SW480 (cell line): ENCODE results near the gene ZP3.
"Not testable (repeated sequence)": the region's sequence is repeated elsewhere in the genome, so short reads cannot be mapped to it uniquely, and the experiment has no call there.

Experiments used
- DNase-seq: peaks from one replicate; pipeline ENCODE4 v3.0.0-alpha.2; 2016; ENCODE audit warnings: low spot score

Gene ZP3

DNA sequence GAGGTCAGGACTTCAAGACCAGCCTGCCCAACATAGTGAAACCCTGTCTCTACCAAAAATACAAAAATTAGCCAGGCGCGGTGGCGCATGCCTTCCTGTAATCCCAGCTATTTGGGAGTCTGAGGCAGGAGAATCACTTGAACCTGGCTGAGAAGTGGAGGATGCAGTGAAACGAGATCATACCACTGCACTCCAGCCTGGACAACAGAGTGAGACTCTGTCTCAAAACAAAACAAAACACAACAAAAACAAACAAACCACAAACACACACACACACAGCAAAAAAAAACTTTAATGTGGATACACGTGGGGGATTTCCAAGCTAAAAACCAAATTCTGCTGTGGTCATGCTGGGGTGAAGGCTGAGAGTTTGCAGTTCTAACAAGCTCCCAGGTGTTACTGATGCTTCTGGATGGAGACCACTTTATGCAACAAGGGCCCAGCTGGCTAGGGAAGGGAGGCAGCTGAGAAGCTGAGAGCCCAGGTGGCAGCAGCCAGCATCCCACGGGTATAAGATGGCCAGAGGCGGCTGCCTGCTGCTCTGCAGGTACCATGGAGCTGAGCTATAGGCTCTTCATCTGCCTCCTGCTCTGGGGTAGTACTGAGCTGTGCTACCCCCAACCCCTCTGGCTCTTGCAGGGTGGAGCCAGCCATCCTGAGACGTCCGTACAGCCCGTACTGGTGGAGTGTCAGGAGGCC lies at the start of gene ZP3:
ZP3 (plus strand) TSS at position 538 of the 699 bp plus-strand sequence; CDS start at position 553, 15 bp downstream.
- no peak for DNase-seq

DNA sequence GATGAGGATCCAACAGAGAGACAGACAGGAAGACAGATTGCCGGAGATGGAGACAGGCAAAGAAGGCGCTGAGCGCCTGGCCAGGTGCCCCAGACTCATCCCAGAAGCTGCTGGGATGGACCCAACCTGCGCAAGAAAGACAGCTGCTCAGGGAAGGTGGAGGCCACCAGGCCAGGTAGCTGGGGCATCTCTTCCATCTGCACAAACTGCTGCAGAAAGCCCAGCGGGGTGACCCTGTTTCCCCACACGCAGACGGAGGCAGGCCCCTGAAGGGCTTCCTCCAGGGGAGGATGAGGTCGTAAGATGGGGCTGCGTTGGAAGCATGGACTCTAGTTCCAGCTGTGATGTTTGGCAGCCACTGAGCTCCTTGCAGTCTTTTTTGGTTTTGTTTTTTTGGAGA lies 49.5 kb upstream of the ZP3 start:
- no peak for DNase-seq

DNA sequence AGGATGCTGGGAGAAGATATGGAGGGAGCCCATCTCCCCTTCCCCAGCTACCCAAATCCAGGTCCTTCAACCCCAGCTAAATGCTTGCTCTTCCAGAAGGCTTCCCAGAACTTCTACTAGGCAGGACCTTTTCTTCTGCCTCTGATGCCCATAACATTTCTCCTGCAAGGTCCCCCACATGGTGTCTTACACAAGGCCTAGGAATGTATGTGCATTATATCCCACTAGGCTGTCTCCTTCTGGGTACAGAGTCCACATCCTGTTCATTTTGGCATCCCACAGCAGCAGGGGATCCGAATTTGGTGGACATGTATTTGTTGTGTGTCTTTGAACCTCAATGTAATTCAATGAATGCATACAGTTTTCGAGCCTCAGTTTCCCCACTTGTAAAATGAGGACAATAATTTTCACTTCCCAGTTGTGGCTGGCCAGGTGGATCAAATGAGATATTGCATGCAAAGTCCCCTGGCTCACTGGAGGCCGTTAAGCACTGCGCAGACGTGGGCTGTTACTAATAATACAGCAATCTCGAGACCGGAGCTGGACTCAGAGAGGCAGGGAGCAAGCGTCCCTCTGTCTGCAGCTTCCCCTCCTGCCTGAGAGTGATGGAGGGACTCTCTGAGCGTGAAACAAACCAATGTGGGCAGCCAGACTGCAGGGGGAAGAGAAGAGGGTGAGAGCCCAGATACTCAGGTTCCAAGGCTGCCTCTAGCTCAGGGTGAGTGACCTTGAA lies 47.4 kb upstream of the ZP3 start:
- no peak for DNase-seq

DNA sequence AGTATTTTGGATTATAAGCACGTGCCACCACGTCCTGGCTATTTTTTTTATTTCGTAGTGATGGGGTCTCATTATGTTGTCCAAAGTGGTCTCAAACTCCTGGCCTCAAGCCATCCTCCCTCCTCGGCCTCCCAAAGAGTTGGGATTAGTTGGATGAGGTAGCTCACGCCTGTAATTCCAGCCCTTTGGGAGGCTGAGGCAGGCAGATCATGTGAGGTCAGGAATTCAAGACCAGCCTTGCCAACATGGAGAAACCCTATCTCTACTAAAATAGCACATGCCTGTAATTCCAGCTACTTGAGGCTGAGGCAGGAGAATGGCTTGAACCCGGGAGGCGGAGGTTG lies 44.2 kb upstream of the ZP3 start:
- no peak for DNase-seq

DNA sequence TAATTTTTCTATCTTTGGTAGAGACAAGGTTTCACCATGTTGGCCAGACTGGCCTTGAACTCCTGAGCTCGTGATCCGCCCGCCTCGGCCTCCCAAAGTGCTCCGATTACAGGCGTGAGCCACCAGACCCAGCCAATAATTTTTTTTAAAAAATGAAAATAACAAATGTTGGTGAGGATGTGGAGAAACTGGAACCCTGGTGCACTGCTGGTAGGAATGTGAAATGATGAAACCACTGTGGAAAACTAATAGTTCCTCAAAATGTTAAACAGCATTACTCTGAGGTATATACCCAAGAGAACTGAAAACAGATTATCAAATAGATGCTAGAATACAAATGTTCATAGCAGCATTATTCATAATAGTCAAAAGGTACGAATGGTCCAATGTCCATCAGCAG lies 42.9 kb upstream of the ZP3 start:
- no peak for DNase-seq

DNA sequence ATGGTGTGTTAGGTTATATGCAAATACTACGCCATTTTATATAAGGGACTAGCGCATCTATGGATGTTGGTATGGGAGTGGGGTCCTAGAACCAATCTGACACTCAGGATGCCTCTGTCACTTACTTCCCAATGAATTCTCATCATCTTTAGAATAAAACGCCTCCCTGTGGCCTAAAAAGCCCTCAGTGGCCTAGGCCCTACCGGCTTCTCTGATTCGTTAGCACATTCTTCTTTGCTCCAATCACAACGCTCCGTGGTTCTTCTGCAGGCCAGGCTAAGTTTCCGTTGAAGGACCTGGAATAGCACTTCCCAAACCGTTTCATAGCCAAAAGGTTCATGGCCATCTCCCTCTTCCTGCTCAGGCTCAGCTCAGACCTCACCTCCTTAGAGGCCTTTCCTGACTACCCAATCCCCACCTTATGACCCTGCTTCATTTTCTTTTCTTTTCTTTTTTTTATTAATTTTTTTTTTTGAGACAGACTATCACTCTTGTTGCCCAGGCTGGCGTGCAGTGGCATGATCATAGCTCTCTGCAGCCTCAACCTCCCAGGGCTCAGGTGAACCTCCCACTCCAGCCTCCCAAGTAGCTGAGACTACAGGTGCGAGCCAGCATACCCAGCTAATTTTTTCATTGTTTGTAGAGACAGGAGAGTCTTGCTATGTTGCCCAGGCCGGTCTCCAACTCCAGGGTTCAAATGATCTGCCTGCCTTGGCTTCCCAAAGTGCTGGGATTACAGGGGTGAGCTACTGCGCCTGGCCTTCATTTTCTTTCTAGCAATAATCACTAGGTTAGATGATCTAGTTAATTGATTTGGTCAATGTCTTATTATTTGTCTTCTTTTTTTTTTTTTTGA lies 41.4 kb upstream of the ZP3 start:
- DNase-seq, result no peak

DNA sequence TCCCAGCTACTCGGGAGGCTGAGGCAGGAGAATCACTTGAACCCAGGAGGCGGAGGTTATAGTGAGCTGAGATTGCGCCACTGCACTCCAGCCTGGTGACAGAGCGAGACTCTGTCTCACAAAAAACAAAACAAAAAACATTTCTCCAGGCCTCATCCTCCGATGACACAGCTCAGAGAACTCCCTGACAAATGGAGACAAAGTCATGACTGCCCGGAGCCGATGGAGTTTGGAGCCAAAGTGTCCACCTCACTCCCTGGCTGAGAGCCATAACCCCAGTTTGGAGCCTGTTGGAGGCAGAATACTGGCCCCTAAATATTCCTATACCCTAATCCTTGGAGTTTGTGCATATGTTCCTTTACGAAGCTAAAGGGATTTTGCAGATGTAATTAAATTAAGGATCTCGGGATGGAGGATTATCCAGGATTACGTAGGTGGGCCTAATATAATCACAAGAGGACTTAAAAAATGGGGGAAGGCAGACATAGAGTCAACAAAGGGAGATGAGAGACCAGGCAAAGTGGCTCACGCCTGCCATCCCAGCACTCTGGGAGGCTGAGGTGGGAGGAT lies 38.0 kb upstream of the ZP3 start:
- no peak for DNase-seq

DNA sequence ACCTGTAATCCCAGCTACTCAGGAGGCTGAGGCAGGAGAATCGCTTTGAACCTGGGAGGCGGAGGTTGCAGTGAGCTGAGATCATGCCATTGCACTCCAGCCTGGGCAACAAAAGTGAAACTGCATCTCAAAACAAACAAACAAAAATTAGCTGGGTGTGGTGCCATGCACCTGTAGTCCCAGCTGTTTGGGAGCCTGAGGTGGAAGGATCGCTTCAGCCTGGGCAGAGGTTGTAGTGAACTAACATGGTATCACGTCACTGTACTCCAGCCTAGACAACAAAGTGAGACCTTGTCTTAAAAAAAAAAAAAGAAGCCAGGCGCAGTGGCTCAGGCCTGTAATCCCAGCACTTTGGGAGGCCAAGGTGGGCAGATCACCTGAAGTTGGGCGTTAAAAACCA lies 37.0 kb upstream of the ZP3 start:
- peak; percentile 39 for DNase-seq

DNA sequence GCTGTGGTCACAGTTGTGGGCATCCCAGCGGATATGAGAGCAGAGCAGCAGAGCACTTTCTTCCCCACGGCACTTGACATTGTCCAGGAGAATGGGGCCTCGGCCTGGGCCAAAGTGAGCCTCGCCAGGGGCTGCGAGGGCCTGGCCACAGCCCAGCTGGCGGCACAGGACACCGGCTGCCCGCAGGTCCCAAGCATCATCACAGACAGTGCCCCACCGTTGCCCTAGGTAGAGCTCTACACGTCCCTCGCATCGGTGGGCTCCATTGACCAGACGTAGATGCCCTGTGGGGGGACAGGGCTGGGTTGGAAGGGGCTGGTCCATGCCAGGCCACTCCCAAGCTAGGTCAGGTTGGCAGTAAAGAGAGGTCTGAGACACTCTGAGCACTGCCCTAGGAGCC lies 34.7 kb upstream of the ZP3 start:
- DNase-seq, result no peak

DNA sequence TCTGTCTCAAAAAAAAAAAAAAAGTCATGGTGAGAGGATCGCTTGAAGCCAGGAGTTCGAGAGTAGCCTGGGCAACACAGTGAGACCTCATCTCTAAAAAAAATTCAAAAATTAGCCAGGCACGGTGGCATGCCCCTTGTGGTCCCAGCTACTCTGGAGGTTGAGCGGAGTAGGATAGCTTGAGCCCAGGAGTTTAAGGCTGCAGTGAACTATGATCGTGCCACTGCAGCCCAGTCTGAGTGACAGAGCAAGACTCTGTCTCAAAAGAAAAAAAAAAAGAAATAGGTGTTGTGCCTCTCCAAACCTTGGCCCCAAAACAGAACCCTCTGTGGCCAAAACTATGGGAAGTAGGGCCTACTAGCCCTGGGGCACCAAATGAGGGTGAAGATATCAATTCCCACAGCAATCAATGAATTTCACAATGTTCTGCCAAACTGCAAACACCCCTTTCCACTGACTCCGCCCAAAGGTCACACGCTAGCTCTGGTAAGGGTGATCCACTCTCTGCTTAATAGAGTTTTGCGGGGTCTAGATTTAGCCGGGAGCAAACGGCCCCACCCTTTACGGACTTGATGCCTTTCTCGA lies 32.1 kb upstream of the ZP3 start:
- no peak for DNase-seq

DNA sequence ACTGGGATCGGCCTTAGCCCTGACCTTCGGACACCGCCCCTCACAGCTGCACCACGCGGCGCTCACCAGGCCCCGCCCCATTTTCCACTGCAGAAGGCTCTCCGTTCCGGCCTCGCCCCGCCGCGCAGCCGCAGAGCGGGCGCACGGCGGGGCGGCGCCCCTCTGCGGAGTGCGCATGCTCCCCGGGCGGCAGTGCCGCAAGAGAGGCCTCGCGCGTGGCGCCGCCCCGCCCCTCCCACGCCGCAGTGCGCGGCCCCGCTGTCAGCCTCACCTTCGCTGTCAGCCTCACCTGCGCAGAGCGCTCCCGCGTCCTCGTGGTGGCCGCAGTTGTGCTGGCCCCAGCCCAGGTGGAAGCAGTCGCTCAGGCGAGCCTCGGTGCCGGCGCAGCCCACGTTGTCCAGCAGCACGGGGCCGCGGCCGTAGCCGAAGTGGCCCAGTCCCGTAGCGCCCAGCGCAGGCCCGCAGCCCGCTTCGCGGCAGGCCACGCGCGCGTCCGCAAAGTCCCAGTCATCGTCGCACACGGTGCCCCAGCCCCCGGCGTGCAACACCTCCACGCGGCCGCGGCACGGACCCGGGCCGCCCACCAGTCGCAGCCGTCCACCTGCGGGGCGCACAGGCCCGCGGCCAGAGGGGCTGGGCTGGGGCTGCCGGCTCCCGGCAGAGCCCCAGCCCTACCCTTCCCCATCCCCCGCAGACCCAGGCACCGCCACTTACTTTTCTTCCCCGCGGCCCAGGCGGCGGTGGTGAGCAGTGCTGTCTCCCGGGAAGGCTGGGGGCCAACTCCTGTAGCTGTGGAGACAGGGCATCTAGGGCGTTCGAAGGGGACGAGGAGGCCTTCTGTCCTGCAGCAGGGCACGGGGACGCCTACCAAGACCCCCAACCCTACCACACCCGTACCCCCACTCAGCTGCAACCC lies 31.4 kb upstream of the ZP3 start:
- DNase-seq, result peak; percentile 94

DNA sequence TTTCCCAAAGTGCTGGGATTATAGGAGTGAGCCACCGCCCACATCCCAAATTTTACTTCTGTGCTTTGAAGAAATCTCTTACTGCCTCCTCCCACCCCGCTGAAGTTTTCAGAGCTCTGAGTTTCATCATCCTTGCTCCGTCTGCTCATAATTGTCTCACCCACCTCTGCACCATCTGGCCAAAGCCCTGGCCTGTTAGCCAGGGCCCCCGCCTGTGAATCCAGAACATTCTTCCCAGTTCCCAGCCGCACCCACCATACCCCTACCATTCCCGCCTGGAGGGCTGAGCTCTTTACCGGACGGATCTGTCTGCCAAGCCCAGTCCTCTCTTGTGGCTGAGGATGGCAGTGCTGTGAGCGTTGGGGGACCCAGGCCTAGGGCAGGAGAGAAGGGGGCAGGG lies 29.8 kb upstream of the ZP3 start:
- DNase-seq, result no peak

DNA sequence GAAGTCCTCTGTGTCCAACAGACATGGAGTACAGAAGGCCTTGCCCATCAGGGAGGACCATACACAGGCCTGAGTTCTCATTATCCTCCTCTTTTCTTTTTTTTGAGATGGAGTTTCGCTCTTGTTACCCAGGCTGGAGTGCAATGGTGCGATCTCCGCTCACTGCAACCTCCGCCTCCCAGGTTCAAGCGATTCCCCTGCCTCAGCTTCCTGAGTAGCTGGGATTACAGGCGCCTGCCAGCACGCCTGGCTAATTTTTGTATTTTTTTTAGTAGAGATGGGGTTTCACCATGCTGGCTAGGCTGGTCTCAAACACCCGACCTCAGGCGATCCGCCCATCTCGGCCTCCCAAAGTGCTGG lies 29.2 kb upstream of the ZP3 start:
- not testable (repeated sequence) for DNase-seq

DNA sequence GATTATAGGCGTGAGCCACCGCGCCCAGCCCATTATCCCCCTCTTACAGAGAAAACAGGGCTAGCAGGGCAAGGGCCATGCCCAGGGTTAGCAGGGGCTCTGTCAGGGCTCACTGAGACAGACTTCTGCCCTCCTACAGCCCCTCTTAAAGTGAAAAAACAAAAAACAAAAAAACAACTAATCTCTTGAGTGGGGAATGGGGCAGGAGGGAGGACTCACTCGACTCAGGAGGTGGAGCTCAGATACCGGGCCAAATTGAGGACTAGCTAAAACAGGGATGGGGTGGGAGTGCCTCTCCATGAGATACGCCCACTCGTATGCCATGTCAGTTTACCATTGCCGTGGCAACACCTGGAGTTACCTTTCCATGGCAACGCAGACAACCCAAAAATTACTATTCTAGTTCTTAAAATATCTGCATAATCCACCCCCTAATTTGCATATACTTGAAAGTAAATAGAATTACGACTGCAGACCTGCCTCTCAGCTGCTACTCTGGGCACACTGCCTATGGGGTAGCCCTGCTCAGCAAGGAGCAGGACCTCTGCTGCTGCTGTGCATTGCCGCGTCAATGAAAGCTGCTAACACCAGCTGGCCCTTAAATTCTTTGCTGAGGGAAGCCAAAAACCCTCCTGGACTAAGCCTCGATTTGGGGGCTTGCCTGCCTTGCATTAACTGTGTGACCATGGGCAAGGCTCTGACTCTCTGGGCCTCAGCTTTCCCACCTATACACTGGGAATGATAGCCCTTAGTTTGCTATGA lies 28.6 kb upstream of the ZP3 start:
- no peak for DNase-seq

DNA sequence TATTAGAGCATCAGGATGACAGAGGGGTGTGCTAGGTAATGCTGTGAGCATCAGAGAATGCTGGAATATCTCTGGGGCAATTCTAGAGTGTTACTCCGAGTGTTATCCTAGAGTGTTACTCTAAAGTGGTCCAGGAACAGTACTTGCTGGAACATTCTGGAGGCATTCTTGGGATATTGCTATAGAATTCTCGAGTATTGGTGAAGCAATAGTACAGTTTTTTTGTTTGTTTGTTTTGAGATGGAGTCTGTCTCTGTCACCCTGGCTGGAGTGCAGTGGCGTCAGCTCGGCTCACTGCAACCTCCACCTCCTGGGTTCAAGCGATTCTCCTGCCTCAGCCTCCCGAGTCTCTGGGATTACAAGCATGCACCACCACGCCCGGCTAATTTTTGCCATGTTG lies 27.9 kb upstream of the ZP3 start:
- no peak for DNase-seq

DNA sequence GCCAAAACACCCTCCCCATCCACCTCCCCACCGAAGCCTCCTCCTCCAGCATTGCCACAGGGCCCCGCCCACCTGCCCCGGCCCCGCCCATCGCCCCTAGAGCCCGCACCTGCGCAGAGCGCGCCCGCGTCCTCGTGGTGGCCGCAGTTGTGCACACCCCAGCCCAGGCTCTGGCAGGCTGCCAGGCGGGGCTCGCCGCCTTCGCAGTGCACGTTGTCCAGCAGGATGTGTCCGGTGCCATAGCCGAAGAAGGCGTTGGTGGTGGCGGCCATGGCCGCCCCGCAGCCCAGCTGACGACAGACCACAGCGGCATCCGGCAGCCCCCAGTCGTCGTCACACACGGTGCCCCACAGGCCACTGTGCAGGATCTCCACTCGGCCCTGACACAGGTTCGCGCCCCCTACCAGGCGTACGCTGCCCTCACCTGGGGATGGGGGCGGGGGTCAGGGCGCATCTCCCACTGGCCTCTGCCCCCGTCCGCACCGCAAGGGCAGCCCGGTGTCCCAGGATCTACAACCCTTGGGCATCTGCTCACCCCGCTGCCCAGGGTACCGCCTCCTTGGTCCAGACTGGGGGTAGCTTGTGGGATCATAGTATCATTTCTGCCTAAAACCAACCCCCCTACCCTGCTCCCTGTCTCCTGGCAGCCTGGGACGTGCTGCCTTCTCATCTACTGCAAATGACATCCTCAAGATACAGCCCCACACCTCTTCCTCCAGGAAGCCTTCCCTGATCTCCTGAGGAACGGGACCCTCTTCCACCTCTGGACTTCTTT lies 27.2 kb upstream of the ZP3 start:
- DNase-seq, result peak; percentile 89

DNA sequence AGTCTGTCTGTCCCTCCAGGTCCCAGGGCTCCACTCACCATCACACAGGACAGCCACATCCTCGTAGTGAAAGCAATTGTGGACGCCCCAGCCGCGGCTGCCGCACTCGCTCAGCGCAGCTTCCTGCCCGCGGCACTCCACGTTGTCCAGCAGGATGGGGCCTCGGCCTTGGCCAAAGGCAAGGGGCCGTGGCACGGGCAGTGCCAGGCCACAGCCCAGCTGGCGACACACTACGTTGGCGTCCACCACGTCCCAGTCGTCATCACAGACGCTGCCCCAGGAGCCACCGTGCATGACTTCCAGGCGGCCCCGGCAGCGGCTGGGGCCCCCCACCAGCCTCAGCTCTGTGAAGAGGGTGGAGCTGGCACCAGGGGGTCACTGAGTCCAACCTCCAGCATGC lies 24.5 kb upstream of the ZP3 start:
- DNase-seq, result no peak

DNA sequence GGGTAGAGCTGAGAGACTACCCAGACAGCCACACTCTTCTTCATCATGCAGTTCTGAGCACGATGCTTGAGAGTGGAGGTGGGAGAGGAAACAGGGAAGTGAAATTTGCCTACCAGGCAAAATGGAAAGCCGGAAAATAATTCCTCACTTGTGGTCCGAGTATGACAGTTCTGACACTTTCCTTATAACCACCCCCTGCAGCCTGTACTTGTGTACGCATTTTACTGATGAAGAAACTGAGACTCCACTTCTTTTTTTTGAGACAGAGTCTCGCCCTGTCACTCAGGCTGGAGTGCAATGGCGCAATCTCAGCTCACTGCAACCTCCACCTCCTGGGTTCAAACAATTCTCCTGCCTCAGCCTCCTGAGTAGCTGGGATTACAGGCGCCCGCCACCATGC lies 21.7 kb upstream of the ZP3 start:
- not testable (repeated sequence) for DNase-seq

DNA sequence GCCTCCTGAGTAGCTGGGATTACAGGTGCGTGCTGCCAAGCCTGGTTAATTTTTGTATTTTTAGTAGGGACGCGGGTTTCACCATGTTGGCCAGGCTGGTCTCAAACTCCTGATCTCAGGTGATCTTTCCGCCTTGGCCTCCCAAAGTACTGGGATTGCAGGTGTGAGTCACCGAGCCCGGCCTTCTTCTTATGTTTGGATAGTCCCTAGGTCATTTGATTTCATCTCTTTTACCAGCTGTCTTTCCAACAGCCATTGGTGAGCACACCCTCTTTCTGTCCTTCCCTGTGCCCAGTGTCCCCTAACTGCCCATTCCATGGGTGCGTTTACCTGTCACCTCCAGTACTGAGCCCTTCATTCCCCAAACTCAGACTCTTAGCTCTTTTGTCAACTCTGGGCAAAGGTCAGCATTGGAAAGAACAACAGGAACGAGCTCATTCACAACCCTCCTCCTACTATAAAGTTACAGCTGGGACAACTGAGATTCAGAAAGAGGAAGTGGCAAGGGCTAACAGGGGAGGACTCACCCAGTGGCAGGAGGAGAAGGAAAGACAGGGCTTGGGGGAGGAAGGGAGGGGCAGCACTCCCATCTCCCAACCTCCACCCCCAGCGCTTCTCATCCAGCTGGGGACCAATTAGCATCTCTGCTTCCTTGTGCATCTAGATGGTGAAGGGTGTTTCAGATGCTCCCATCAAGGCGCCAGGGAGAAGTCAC lies 20.8 kb upstream of the ZP3 start:
- no peak for DNase-seq
